Gastrocnemius medialis (tissue), 4 donors: ENCODE measurements around the gene AGRN.

Source experiments
- CTCF ChIP-seq, 5 experiments: fragments of 450-650 bp in 3 of 5; fragments of 200-600 bp in 2 of 5; sonication (generic) in 2 of 5; IDR thresholded peaks in 4 of 5; conservative IDR thresholded peaks in 1 of 5; 1 replicate in 4 of 5; 2 replicates in 1 of 5; pipeline ENCODE4 v1.5.1; 2016 to 2019; ENCODE audit warnings: antibody characterized with exemption in 5 of 5, mild to moderate bottlenecking in 3 of 5, moderate library complexity in 3 of 5
- POLR2A ChIP-seq, 2 donors: fragments of 450-650 bp; IDR thresholded peaks; one replicate each; pipeline ENCODE4 v1.6.1; 2017; ENCODE audit warnings: antibody characterized with exemption in 2 of 2, mild to moderate bottlenecking in 2 of 2, moderate library complexity in 2 of 2

- no peak for TF ChIP-seq POLR2A (IDR thresholded peaks at IDR 0.05)
- TF ChIP-seq CTCF (IDR thresholded peaks at IDR 0.05 in 4 of 5, conservative IDR thresholded peaks at IDR 0.05 in 1 of 5) = no peak
Observed at GRCh38 chr1:1026599-1027413, 6.9 kb downstream of the AGRN start.
